ENCODE results near the gene TOMM40. TPM values are rescaled to one million over a fixed set of nuclear protein-coding genes. Genes with fewer than 3 reads are reported as not detected.
A peak's percentile ranks its signal among the peaks of the same experiment; 100 is the strongest.
"Not testable (repeated sequence)": the region's sequence is repeated elsewhere in the genome, so short reads cannot be mapped to it uniquely, and the experiment has no call there.

Gene TOMM40
- total RNA-seq, 1 donor from 2014 or later: 209 TPM

DNA sequence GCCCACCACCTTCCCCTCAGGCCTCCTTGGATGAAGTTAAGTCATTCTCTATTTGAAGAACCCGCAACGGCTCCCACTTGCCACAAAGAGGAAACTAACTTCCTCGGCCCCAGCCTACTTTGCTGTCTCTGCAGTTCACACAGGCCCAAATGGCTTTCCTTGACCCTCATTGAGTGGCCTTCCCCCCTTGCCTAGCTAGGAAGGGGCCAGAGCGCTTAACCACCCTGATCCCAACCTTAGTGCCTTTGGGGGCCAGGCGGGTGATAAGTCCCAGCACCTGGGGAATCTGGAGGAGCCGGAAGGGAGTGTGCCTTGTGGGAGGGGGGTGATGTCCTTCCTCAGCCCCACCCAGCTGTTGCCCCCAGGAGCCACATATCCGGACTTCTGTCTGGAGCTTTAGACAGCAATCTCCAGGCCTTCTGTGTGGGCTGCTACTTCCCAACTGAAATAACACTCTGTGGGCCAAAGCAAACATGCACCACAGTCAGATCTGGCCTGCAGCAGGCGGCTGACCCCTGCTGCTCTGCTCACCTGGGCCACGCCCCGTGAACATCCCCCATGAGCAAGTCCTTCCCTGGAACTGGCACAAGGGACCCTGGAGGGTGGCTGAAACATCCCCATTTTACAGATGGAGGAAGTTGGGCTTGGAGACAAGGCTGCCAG lies 34.5 kb upstream of the TOMM40 start:
- intact Hi-C loops (cut with micrococcal nuclease): no loop called here
- no peak overlapping the region for H3K4me3 Mint-ChIP-seq
- H3K27me3 Mint-ChIP-seq (ENCODE audit: insufficient read depth): peaks cover 11% of the 10 kb centered on the region
- no peaks in the 10 kb centered on the region for H3K9me3 Mint-ChIP-seq
- H3K4me1 Mint-ChIP-seq (ENCODE audit: low read depth): no peaks in the 10 kb centered on the region
- H3K27ac Mint-ChIP-seq: no peak overlapping the region
- H3K36me3 Mint-ChIP-seq (ENCODE audit: low read depth): no peaks in the 10 kb centered on the region
- DNase-seq (ENCODE audit: low spot score): no peak

- no peaks in the 10 kb centered on the region for H3K4me1 Mint-ChIP-seq (ENCODE audit: low read depth)
- DNase-seq (ENCODE audit: low spot score): no peak
Observed at GRCh38 chr19:44857837-44858236, 33.2 kb upstream of the TOMM40 start.

GRCh38 chr19:44861576-44861975 lies 29.5 kb upstream of the TOMM40 start:
- intact Hi-C loops (cut with micrococcal nuclease); H3K27ac Mint-ChIP-seq; H3K36me3 Mint-ChIP-seq (ENCODE audit: low read depth); H3K27me3 Mint-ChIP-seq (ENCODE audit: insufficient read depth); H3K4me3 Mint-ChIP-seq; DNase-seq (ENCODE audit: low spot score); H3K4me1 Mint-ChIP-seq (ENCODE audit: low read depth); H3K9me3 Mint-ChIP-seq: not testable (repeated sequence)

More at GRCh38 chr19:44857837-44858236, 33.2 kb upstream of the TOMM40 start:
- H3K27ac Mint-ChIP-seq: no peak overlapping the region
- no peaks in the 10 kb centered on the region for H3K9me3 Mint-ChIP-seq
- no peak overlapping the region for H3K4me3 Mint-ChIP-seq
- intact Hi-C loops (cut with micrococcal nuclease): no loop called here
- H3K27me3 Mint-ChIP-seq (ENCODE audit: insufficient read depth): peaks cover 8% of the 10 kb centered on the region
- no peaks in the 10 kb centered on the region for H3K36me3 Mint-ChIP-seq (ENCODE audit: low read depth)

DNA sequence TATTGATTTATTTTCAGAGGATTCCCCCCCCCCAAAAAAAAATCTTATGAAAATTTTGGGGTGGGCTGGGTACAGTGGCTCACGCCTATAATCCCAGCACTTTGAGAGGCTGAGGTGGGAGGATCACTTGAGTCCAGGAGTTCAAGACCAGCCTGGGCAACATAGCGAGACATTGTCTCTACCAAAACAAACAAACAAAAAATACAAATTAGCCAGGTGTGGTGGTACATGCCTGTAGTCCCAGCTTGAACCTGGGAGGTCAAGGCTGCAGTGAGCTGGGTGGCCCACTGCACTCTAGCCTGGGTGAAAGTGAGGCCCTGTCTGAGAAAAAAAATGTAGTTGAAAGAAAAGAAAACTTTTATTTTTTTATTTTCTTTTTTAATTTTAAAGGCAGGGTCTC lies 27.1 kb upstream of the TOMM40 start:
- Mint-ChIP-seq H3K4me3 (no peak overlapping the region), H3K27ac (no peak overlapping the region), H3K4me1 (ENCODE audit: low read depth) (no peaks in the 10 kb centered on the region), H3K9me3 (no peaks in the 10 kb centered on the region), H3K36me3 (ENCODE audit: low read depth) (no peaks in the 10 kb centered on the region), H3K27me3 (ENCODE audit: insufficient read depth) (peaks cover 3% of the 10 kb centered on the region)
- DNase-seq (ENCODE audit: low spot score): no peak
- intact Hi-C loops (cut with micrococcal nuclease): no loop called here

DNA sequence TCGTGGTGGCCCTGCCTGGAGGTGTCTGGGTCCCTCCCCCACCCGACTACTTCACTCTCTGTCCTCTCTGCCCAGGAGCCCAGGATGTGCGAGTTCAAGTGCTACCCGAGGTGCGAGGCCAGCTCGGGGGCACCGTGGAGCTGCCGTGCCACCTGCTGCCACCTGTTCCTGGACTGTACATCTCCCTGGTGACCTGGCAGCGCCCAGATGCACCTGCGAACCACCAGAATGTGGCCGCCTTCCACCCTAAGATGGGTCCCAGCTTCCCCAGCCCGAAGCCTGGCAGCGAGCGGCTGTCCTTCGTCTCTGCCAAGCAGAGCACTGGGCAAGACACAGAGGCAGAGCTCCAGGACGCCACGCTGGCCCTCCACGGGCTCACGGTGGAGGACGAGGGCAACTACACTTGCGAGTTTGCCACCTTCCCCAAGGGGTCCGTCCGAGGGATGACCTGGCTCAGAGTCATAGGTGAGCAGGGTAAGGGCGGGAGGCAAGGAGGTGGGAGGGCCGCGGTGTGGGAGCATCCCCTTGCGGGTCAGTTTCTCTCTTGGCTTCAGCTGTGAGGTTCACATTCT lies 25.8 kb upstream of the TOMM40 start:
- Mint-ChIP-seq H3K4me3 (no peak overlapping the region), H3K4me1 (ENCODE audit: low read depth) (no peaks in the 10 kb centered on the region), H3K27me3 (ENCODE audit: insufficient read depth) (peaks cover 4% of the 10 kb centered on the region), H3K27ac (no peak overlapping the region), H3K36me3 (ENCODE audit: low read depth) (no peaks in the 10 kb centered on the region), H3K9me3 (no peaks in the 10 kb centered on the region)
- no peak for DNase-seq (ENCODE audit: low spot score)
- intact Hi-C loops (cut with micrococcal nuclease): no loop called here

GRCh38 chr19:44866664-44867063 lies 24.4 kb upstream of the TOMM40 start:
- Mint-ChIP-seq H3K4me1 (ENCODE audit: low read depth) (no peaks in the 10 kb centered on the region), H3K9me3 (no peaks in the 10 kb centered on the region), H3K4me3 (no peak overlapping the region), H3K27me3 (ENCODE audit: insufficient read depth) (peaks cover 4% of the 10 kb centered on the region), H3K27ac (no peak overlapping the region), H3K36me3 (ENCODE audit: low read depth) (no peaks in the 10 kb centered on the region)
- DNase-seq (ENCODE audit: low spot score): no peak
- intact Hi-C loops (cut with micrococcal nuclease): no loop called here

DNA sequence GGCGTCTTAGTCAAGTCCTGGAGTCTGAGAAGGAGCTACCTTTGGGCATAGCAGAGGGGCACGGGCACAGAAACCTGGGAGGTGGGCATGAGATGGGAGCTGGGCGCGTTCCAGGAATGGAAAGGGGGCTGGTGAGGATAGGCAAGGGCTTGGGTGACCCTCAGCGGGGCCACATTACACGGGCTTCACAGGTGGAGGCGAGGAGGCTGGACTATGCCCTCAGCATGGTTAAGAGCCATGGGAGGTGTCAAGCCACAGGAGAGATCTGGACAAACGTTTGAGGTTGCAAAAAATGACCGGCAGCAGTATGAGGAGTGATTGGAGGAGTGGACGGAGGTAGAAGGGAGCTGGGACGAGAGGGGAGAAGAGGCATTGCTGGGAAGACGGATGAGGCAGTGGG lies 23.5 kb upstream of the TOMM40 start:
- no peak overlapping the region for H3K4me3 Mint-ChIP-seq

GRCh38 chr19:44869733-44870470 lies 21.2 kb upstream of the TOMM40 start:
- intact Hi-C loops (cut with micrococcal nuclease): no loop called here

More for the DNA sequence above, 23.5 kb upstream of the TOMM40 start:
- Mint-ChIP-seq H3K27ac (no peak overlapping the region), H3K27me3 (ENCODE audit: insufficient read depth) (peaks cover 2% of the 10 kb centered on the region), H3K36me3 (ENCODE audit: low read depth) (no peaks in the 10 kb centered on the region), H3K4me1 (ENCODE audit: low read depth) (no peaks in the 10 kb centered on the region), H3K9me3 (no peaks in the 10 kb centered on the region)
- DNase-seq (ENCODE audit: low spot score): no peak
- intact Hi-C loops (cut with micrococcal nuclease): no loop called here

DNA sequence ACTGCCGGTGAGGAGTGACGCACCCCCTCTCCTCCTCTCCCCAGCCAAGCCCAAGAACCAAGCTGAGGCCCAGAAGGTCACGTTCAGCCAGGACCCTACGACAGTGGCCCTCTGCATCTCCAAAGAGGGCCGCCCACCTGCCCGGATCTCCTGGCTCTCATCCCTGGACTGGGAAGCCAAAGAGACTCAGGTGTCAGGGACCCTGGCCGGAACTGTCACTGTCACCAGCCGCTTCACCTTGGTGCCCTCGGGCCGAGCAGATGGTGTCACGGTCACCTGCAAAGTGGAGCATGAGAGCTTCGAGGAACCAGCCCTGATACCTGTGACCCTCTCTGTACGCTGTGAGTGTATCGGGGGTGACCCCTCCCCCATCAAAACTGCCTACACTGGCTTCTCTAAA lies 19.2 kb upstream of the TOMM40 start:
- Mint-ChIP-seq H3K4me1 (ENCODE audit: low read depth) (no peaks in the 10 kb centered on the region), H3K27me3 (ENCODE audit: insufficient read depth) (peaks cover 2% of the 10 kb centered on the region), H3K4me3 (no peak overlapping the region)

More at GRCh38 chr19:44869733-44870470, 21.2 kb upstream of the TOMM40 start:
- H3K4me3 Mint-ChIP-seq: no peak overlapping the region
- H3K27ac Mint-ChIP-seq: no peak overlapping the region
- H3K36me3 Mint-ChIP-seq (ENCODE audit: low read depth): no peaks in the 10 kb centered on the region
- no peak for DNase-seq (ENCODE audit: low spot score)
- H3K9me3 Mint-ChIP-seq: no peaks in the 10 kb centered on the region
- peaks cover 2% of the 10 kb centered on the region for H3K27me3 Mint-ChIP-seq (ENCODE audit: insufficient read depth)
- no peaks in the 10 kb centered on the region for H3K4me1 Mint-ChIP-seq (ENCODE audit: low read depth)

DNA sequence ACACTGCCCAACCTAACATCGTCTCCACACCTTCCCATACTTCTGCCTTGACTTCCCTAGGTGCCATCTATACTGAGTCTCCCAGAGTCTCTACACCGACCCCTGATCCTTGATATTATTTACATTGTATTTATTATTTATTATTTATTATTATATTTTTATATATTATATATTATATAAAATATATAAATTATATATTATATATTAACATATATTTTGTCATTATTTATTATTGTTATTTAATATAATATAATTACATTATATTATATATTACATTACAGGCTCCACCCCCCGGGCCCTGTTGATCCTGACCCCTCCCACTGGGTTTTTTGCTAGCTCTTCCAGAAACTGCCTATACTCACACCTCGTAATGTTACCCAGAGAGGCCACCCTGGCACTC lies 18.4 kb upstream of the TOMM40 start:
- no peaks in the 10 kb centered on the region for H3K9me3 Mint-ChIP-seq
- intact Hi-C loops (cut with micrococcal nuclease): no loop called here
- H3K27ac Mint-ChIP-seq: no peak overlapping the region
- no peak for DNase-seq (ENCODE audit: low spot score)
- H3K27me3 Mint-ChIP-seq (ENCODE audit: insufficient read depth): peaks cover 3% of the 10 kb centered on the region
- no peaks in the 10 kb centered on the region for H3K36me3 Mint-ChIP-seq (ENCODE audit: low read depth)
- no peak overlapping the region for H3K4me3 Mint-ChIP-seq
- no peaks in the 10 kb centered on the region for H3K4me1 Mint-ChIP-seq (ENCODE audit: low read depth)

More for the DNA sequence above, 19.2 kb upstream of the TOMM40 start:
- no peak for DNase-seq (ENCODE audit: low spot score)
- intact Hi-C loops (cut with micrococcal nuclease): no loop called here
- Mint-ChIP-seq H3K36me3 (ENCODE audit: low read depth) (no peaks in the 10 kb centered on the region), H3K9me3 (no peaks in the 10 kb centered on the region), H3K27ac (no peak overlapping the region)

- Mint-ChIP-seq H3K4me1 (ENCODE audit: low read depth) (no peaks in the 10 kb centered on the region), H3K27me3 (ENCODE audit: insufficient read depth) (peaks cover 3% of the 10 kb centered on the region), H3K27ac (no peak overlapping the region), H3K4me3 (no peak overlapping the region), H3K36me3 (ENCODE audit: low read depth) (no peaks in the 10 kb centered on the region), H3K9me3 (no peaks in the 10 kb centered on the region)
- no peak for DNase-seq (ENCODE audit: low spot score)
- intact Hi-C loops (cut with micrococcal nuclease): no loop called here
Observed at GRCh38 chr19:44874317-44874716, 16.7 kb upstream of the TOMM40 start.

- no peaks in the 10 kb centered on the region for H3K36me3 Mint-ChIP-seq (ENCODE audit: low read depth)
- H3K9me3 Mint-ChIP-seq: no peaks in the 10 kb centered on the region
- DNase-seq (ENCODE audit: low spot score): no peak
- peaks cover 2% of the 10 kb centered on the region for H3K27me3 Mint-ChIP-seq (ENCODE audit: insufficient read depth)
- peak overlapping the region; percentile 8 for H3K27ac Mint-ChIP-seq
- H3K4me1 Mint-ChIP-seq (ENCODE audit: low read depth): no peaks in the 10 kb centered on the region
- no peak overlapping the region for H3K4me3 Mint-ChIP-seq
- intact Hi-C loops (cut with micrococcal nuclease): no loop called here
Observed at GRCh38 chr19:44875666-44876451, 15.2 kb upstream of the TOMM40 start.
